GM12872 (cell line): ENCODE data around the gene SSMEM1.

Experiments used
- TF ChIP-seq, protein P1 (sequence below): IDR thresholded peaks from 3 replicates; pipeline ENCODE4 v1.5.1; 2011; ENCODE audit warnings: low read depth, mild to moderate bottlenecking, low read length, moderate library complexity; ENCODE audit not compliant: insufficient read depth

Gene SSMEM1

DNA sequence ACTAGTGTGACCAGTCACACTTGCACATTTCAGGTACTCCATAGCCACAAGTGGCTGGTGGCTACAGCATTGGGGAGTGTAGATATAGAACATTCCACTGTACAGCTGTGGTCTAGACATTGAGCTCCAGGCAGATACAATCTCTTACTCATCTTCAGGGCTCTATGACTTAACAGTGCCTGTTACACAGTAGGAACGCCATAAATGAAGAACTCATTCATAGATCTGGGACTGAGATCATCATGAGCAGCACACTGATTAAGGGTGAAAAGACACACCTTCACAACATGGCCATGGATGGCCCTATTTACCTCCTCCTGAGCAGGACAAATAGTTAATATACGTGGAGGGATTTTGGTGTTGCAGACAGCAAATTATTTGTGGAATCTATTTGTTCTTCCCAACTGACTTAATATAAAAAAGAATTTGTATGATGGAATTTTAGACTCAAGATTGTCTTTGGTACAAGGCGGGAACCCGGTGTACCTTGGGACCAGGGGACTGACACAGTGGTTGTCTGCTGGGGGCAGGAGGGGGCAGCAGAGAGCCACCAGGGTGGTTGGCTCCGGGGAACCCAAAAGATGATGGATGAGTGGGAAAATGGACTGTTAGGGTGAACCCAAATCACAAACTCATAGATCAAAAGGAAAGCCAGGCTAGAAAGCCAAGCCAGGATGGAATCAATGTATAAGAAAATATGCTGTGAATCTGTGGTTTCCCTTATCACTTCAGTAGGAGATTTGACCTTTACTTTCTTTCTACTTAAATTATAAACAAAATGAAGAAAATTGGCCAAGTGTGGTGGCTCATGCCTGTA is 34.7 kb downstream of the SSMEM1 start:
- TF ChIP-seq, protein P1, sequence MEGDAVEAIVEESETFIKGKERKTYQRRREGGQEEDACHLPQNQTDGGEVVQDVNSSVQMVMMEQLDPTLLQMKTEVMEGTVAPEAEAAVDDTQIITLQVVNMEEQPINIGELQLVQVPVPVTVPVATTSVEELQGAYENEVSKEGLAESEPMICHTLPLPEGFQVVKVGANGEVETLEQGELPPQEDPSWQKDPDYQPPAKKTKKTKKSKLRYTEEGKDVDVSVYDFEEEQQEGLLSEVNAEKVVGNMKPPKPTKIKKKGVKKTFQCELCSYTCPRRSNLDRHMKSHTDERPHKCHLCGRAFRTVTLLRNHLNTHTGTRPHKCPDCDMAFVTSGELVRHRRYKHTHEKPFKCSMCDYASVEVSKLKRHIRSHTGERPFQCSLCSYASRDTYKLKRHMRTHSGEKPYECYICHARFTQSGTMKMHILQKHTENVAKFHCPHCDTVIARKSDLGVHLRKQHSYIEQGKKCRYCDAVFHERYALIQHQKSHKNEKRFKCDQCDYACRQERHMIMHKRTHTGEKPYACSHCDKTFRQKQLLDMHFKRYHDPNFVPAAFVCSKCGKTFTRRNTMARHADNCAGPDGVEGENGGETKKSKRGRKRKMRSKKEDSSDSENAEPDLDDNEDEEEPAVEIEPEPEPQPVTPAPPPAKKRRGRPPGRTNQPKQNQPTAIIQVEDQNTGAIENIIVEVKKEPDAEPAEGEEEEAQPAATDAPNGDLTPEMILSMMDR = peak; percentile 93

DNA sequence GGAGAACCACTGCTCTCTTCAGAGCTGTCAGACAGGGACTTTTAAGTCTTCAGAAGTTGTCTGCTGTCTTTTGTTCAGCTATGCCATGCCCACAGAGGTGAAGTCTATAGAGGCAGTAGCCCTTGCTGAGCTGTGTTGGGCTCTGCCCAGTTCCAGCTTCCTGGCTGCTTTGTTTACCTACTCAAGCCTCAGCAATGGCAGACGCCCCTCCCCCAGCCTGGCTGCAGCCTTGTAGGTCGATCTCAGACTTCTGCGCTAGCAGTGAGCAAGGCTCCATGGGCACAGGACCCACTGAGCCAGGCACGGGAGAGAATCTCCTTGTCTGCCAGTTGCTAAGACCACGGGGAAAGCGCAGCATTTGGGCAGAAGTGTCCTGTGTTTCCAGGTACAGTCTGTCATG is 46.9 kb downstream of the SSMEM1 start:
- TF ChIP-seq, protein P1 = no peak

DNA sequence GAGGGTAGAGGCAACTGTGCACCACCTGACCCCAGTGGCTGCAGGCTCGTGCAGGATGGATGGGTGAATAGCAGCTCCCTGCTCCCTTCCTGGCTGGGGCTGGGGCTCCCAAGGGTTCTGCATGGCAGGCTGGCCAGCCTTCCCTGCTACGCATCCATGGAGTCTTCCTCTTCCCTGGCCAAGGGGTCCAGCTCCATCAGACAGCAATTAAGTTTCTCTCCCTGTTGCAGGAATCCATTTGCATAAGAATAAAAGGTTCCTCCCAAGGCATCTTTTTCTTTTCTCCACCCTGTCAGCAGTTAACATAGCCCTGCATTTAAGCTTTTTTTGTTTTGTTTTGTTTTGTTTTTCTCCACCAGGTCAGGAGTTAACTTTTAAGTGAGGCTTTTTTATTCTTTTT is 49.0 kb downstream of the SSMEM1 start:
- TF ChIP-seq, protein P1 = no peak

DNA sequence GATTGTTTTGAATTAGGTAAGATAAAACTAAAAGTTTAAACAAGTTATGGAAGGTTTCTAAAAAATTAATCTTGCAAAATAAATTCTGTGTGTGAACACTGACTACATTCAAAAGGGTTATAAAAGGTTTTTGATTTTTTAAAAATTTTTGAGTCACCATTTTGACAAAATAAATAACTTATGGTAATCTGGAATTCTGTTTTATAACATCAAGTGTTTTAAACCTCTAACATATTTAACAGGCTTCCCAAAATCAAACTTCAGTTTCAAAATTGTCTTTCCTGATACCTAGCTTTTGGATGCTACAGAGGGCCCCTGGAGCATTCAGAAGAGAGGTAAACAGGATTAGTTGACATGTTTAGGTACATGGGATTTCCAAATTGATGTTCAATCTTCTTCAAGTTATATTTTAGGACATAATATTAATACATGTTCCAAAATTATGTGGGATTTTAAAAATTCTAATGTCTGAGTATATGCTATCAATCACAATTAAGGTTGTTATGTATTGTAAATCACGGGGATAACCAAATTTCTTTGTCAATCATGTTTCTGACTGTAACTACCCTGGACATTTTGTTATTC is 50.9 kb downstream of the SSMEM1 start:
- TF ChIP-seq, protein P1 = no peak

DNA sequence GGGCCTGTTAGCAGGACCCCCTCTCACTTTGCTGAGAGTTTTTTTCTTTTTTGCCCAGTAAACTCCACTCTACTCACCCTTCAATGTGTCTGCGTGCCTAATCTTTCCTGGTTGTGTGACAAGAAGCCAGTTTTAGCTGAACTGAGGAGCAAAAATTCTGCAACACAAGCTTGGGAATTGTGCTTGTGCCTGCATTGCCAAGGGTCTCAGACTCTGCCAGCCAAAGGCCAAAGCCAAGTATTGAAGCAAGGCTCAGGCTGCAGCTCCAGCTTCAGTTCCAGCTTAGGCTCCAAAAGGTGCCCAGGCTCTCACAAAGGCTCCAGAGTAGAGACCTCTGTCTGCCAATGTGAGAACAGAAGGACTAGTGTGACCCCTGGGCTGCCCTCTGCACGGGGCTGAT is 54.8 kb downstream of the SSMEM1 start:
- TF ChIP-seq, protein P1 = no peak

DNA sequence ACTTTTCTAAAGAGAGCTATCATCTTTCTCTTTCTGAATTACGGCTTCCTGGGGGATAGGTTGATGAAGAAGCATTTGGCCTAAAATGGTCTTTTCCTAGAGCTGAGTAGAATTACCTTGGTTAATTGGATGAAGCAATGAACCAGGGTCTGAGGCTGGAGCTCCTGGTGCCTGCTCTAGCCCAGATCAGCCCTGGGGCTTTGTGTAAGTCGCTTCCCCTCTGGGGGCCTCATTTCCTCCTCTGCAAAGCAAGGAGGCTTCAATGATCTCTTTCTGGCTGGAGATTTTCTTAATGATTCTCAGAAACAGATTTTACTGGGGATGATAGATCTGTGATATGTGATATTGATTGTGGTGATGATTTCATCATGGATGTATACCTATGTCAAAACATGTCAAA is 55.5 kb downstream of the SSMEM1 start:
- TF ChIP-seq, protein P1 = no peak
